ENCODE results near the gene GBE1. TPM values are rescaled to one million over a fixed set of nuclear protein-coding genes. Genes with fewer than 3 reads are reported as not detected.
"Not testable (repeated sequence)": the region's sequence is repeated elsewhere in the genome, so short reads cannot be mapped to it uniquely, and the experiment has no call there.

Gene GBE1
- polyA plus RNA-seq: 8.7 TPM

GRCh38 chr3:81760924-81761903 is at the start of gene GBE1:
GBE1 (minus strand) TSS chr3:81761645; CDS start chr3:81761517, 128 bp downstream.
- H3K27me3 Mint-ChIP-seq: no peaks in the 10 kb centered on the region
- H3K9me3 Mint-ChIP-seq: peaks cover 0 to 1% (median 0%) of the 10 kb centered on the region in 3 donors
- peaks cover 10% of the 10 kb centered on the region for H3K36me3 Mint-ChIP-seq
- H3K4me3 Mint-ChIP-seq: peak within 1 kb of the TSS; percentile 91 to 98 (median 95)
- H3K4me1 Mint-ChIP-seq: peaks cover 13 to 25% (median 16%) of the 10 kb centered on the region in 3 donors
- H3K27ac Mint-ChIP-seq: peak within 1 kb of the TSS; percentile 88 to 99 (median 97)

GRCh38 chr3:81808900-81809299 is 47.5 kb upstream of the GBE1 start:
- H3K36me3 Mint-ChIP-seq: no peaks in the 10 kb centered on the region
- H3K4me3 Mint-ChIP-seq: no peak overlapping the region
- H3K9me3 Mint-ChIP-seq: no peaks in the 10 kb centered on the region
- H3K27me3 Mint-ChIP-seq: no peaks in the 10 kb centered on the region
- H3K4me1 Mint-ChIP-seq: no peaks in the 10 kb centered on the region
- no peak overlapping the region for H3K27ac Mint-ChIP-seq

GRCh38 chr3:81799403-81799802 is 38.0 kb upstream of the GBE1 start:
- Mint-ChIP-seq H3K4me3 (no peak overlapping the region), H3K36me3 (no peaks in the 10 kb centered on the region), H3K9me3 (no peaks in the 10 kb centered on the region), H3K27ac (no peak overlapping the region), H3K27me3 (no peaks in the 10 kb centered on the region), H3K4me1 (no peaks in the 10 kb centered on the region)

- no peak overlapping the region for H3K27ac Mint-ChIP-seq
- no peaks in the 10 kb centered on the region for H3K9me3 Mint-ChIP-seq
- H3K4me3 Mint-ChIP-seq: no peak overlapping the region
- no peaks in the 10 kb centered on the region for H3K36me3 Mint-ChIP-seq
- H3K4me1 Mint-ChIP-seq: no peaks in the 10 kb centered on the region
- no peaks in the 10 kb centered on the region for H3K27me3 Mint-ChIP-seq
These were observed 32.0 kb upstream of the GBE1 start for GRCh38 chr3:81793410-81793809.

GRCh38 chr3:81790117-81790516 is 28.7 kb upstream of the GBE1 start:
- no peaks in the 10 kb centered on the region for H3K9me3 Mint-ChIP-seq
- no peak overlapping the region for H3K4me3 Mint-ChIP-seq
- peaks cover 0 to 3% (median 0%) of the 10 kb centered on the region in 3 donors for H3K4me1 Mint-ChIP-seq
- H3K27me3 Mint-ChIP-seq: no peaks in the 10 kb centered on the region
- no peaks in the 10 kb centered on the region for H3K36me3 Mint-ChIP-seq
- no peak overlapping the region for H3K27ac Mint-ChIP-seq

- no peaks in the 10 kb centered on the region for H3K36me3 Mint-ChIP-seq
- H3K27me3 Mint-ChIP-seq: no peaks in the 10 kb centered on the region
- H3K4me1 Mint-ChIP-seq: peaks cover 0 to 3% (median 0%) of the 10 kb centered on the region in 3 donors
- H3K4me3 Mint-ChIP-seq: no peak overlapping the region
- H3K9me3 Mint-ChIP-seq: no peaks in the 10 kb centered on the region
- H3K27ac Mint-ChIP-seq: no peak overlapping the region
These were observed 28.2 kb upstream of the GBE1 start for GRCh38 chr3:81789691-81790090.

- Mint-ChIP-seq H3K4me1 (peaks cover 0 to 3% (median 0%) of the 10 kb centered on the region in 3 donors), H3K4me3 (no peak overlapping the region), H3K36me3 (no peaks in the 10 kb centered on the region), H3K27ac (no peak overlapping the region), H3K9me3 (no peaks in the 10 kb centered on the region), H3K27me3 (no peaks in the 10 kb centered on the region)
These were observed 27.2 kb upstream of the GBE1 start for GRCh38 chr3:81788610-81789009.

- Mint-ChIP-seq H3K27ac (no peak overlapping the region), H3K9me3 (no peaks in the 10 kb centered on the region), H3K36me3 (no peaks in the 10 kb centered on the region), H3K4me3 (no peak overlapping the region), H3K27me3 (no peaks in the 10 kb centered on the region), H3K4me1 (peaks cover 0 to 3% (median under 1%) of the 10 kb centered on the region in 3 donors)
These were observed 26.6 kb upstream of the GBE1 start for GRCh38 chr3:81788044-81788443.

GRCh38 chr3:81782585-81782984 is 21.1 kb upstream of the GBE1 start:
- H3K27ac Mint-ChIP-seq: peak overlapping the region in 1 of 3 donors; percentile 14
- H3K9me3 Mint-ChIP-seq: peaks cover 2 to 4% (median 4%) of the 10 kb centered on the region in 3 donors
- no peak overlapping the region for H3K4me3 Mint-ChIP-seq
- no peaks in the 10 kb centered on the region for H3K36me3 Mint-ChIP-seq
- H3K4me1 Mint-ChIP-seq: peaks cover 2 to 9% (median 3%) of the 10 kb centered on the region in 3 donors
- H3K27me3 Mint-ChIP-seq: no peaks in the 10 kb centered on the region

- Mint-ChIP-seq H3K4me1 (peaks cover 2 to 9% (median 3%) of the 10 kb centered on the region in 3 donors), H3K9me3 (peaks cover 2 to 4% (median 4%) of the 10 kb centered on the region in 3 donors), H3K36me3 (no peaks in the 10 kb centered on the region), H3K27me3 (no peaks in the 10 kb centered on the region), H3K27ac (no peak overlapping the region), H3K4me3 (no peak overlapping the region)
These were observed 17.3 kb upstream of the GBE1 start for GRCh38 chr3:81778678-81779182.

GRCh38 chr3:81776643-81777042 is 15.2 kb upstream of the GBE1 start:
- no peaks in the 10 kb centered on the region for H3K4me1 Mint-ChIP-seq
- H3K27ac Mint-ChIP-seq: no peak overlapping the region
- peaks cover 2 to 4% (median 4%) of the 10 kb centered on the region in 3 donors for H3K9me3 Mint-ChIP-seq
- no peaks in the 10 kb centered on the region for H3K36me3 Mint-ChIP-seq
- H3K27me3 Mint-ChIP-seq: peaks cover 1% of the 10 kb centered on the region
- H3K4me3 Mint-ChIP-seq: no peak overlapping the region

GRCh38 chr3:81770710-81771109 is 9.3 kb upstream of the GBE1 start:
- H3K4me1 Mint-ChIP-seq: no peaks in the 10 kb centered on the region
- no peaks in the 10 kb centered on the region for H3K36me3 Mint-ChIP-seq
- no peak overlapping the region for H3K27ac Mint-ChIP-seq
- no peak overlapping the region for H3K4me3 Mint-ChIP-seq
- no peaks in the 10 kb centered on the region for H3K9me3 Mint-ChIP-seq
- peaks cover 8% of the 10 kb centered on the region for H3K27me3 Mint-ChIP-seq

GRCh38 chr3:81769299-81769698 is 7.9 kb upstream of the GBE1 start:
- H3K4me1 Mint-ChIP-seq: peaks cover 0 to 3% (median 2%) of the 10 kb centered on the region in 3 donors
- no peak overlapping the region for H3K27ac Mint-ChIP-seq
- peaks cover 8% of the 10 kb centered on the region for H3K27me3 Mint-ChIP-seq
- no peak overlapping the region for H3K4me3 Mint-ChIP-seq
- H3K36me3 Mint-ChIP-seq: no peaks in the 10 kb centered on the region
- H3K9me3 Mint-ChIP-seq: no peaks in the 10 kb centered on the region

- H3K27ac Mint-ChIP-seq, H3K4me3 Mint-ChIP-seq, H3K9me3 Mint-ChIP-seq, H3K4me1 Mint-ChIP-seq, H3K36me3 Mint-ChIP-seq, H3K27me3 Mint-ChIP-seq: not testable (repeated sequence)
These were observed 5.9 kb upstream of the GBE1 start for GRCh38 chr3:81767250-81767859.

- H3K4me1 Mint-ChIP-seq: peaks cover 7 to 13% (median 12%) of the 10 kb centered on the region in 3 donors
- peaks cover 2% of the 10 kb centered on the region for H3K36me3 Mint-ChIP-seq
- peak overlapping the region in 1 of 4 donors; percentile 34 for H3K4me3 Mint-ChIP-seq
- H3K9me3 Mint-ChIP-seq: no peaks in the 10 kb centered on the region
- H3K27ac Mint-ChIP-seq: no peak overlapping the region
- peaks cover 3% of the 10 kb centered on the region for H3K27me3 Mint-ChIP-seq
These were observed 4.0 kb upstream of the GBE1 start for GRCh38 chr3:81765400-81765799.
